ENCODE data around the gene HPCAL1. TPM values are rescaled to one million over a fixed set of nuclear protein-coding genes. Genes with fewer than 3 reads are reported as not detected.

HPCAL1 gene
- total RNA-seq (2021; fragmentation: NEBNext Ultra II Directional; extraction: Animal tissue kit (Norgen Biotek cat#: 25700)) (8.6 and 8.7 TPM in 2 replicates), polyA plus RNA-seq (2011; rRNA removed) (5.8 and 11.5 TPM in 2 replicates), polyA minus RNA-seq (2011; rRNA and poly(A)+ RNA removed) (2.1 and 2.6 TPM in 2 replicates)
- 5.9 TPM for polyA plus RNA-seq (2011; cell fraction: cytosol; rRNA removed)
- polyA plus RNA-seq (2011; cell fraction: nucleus; rRNA removed) = 9.7 TPM
- 4.4 to 8.2 TPM (median 6.6 TPM) in 4 replicates for polyA plus RNA-seq (2012, experiment 1 of 2)
- polyA plus RNA-seq (2012, experiment 2 of 2) = 6.9 TPM
- 7.8 TPM for polyA plus RNA-seq (2013, experiment 1 of 2)
- 8.1 TPM for polyA plus RNA-seq (2013, experiment 2 of 2)
- polyA minus RNA-seq (2011; cell fraction: cytosol; rRNA and poly(A)+ RNA removed) = 4.3 TPM
- 3.9 TPM for polyA minus RNA-seq (2011; cell fraction: nucleus; rRNA and poly(A)+ RNA removed)
- long read RNA-seq, experiment 1, partial matches to known transcripts = 3 of 11 reads
- long read RNA-seq, experiment 1, other reads (novel, unspliced or antisense) = 4 of 11 reads
- long read RNA-seq, experiment 2 = 0 reads

GRCh38 chr2:10302479-10303180, at the start of gene HPCAL1:
Gene HPCAL1 (plus strand): TSS chr2:10302904. CDS start chr2:10419758, 116,854 bp downstream.
- peak within 1 kb of the TSS; percentile 97 for H4K8ac ChIP-seq (ENCODE audit: extremely low read depth, insufficient read depth, low read length)
- TF ChIP-seq ZNF274 (IDR thresholded peaks at IDR 0.05; ENCODE audit: borderline replicate concordance, extremely low read depth, low read length) = no peak
- TF ChIP-seq FOSL1 (IDR thresholded peaks at IDR 0.05; ENCODE audit: insufficient read depth, low read depth, low read length) = no peak
- peak; percentile 64; the same call in 1 of the 2 replicates for TF ChIP-seq SP4 (IDR thresholded peaks at IDR 0.05; ENCODE audit: low read length)
- TF ChIP-seq TBP (IDR thresholded peaks at IDR 0.05; ENCODE audit: low read depth, low read length) = no peak
- no peak for TF ChIP-seq MAFK (IDR thresholded peaks at IDR 0.05; ENCODE audit: low read depth, low read length)
- no peak for TF ChIP-seq KDM5A (IDR thresholded peaks at IDR 0.05; ENCODE audit: low read length)
- no peak for TF ChIP-seq BCL11A (IDR thresholded peaks at IDR 0.05; ENCODE audit: low read depth in 2 of 2, low read length in 2 of 2)

More at GRCh38 chr2:10302479-10303180, at the start of gene HPCAL1:
- 0 out of 2 replicates have a peak, but pooled peaks cover 3% of the 10 kb centered on the region for H3K79me1 ChIP-seq (ENCODE audit: low read depth, low read length)
- DNase-seq (ENCODE audit: low read depth in 1 of 2, low spot score in 2 of 2) (peak; percentile 89 to 95), FAIRE-seq (no peak)
- ChIA-PET POLR2A (ENCODE audit: partially characterized antibody) (interaction anchor here (1.5 to 1.6 kb wide), 2 partner anchors 16 to 106 kb away, joined by 5 read pairs; no protein-coding TSS in a partner anchor), CTCF (ENCODE audit: partially characterized antibody) (interaction anchor here (0.6 to 4.8 kb wide), 20 partner anchors 11 to 197 kb away, joined by 3 to 48 read pairs (median 4); no protein-coding TSS in a partner anchor)
- H4K91ac ChIP-seq (replicated peaks; ENCODE audit: insufficient read length, low read length) = peak within 1 kb of the TSS; percentile 88
- H2BK12ac ChIP-seq (ENCODE audit: low read depth, low read length) = no peak within 1 kb of the TSS
- peaks cover 19% of the 10 kb centered on the region for H3K23me2 ChIP-seq (ENCODE audit: low read depth, low read length)
- no peak within 1 kb of the TSS for H3K23ac ChIP-seq (ENCODE audit: insufficient read length)
- no peak within 1 kb of the TSS for H2BK20ac ChIP-seq (ENCODE audit: low read length)
- H3K9me3 ChIP-seq (ENCODE audit: insufficient read depth in 2 of 2, low read depth in 1 of 2, low read length in 1 of 2) = no peaks in the 10 kb centered on the region
- no peaks in the 10 kb centered on the region for H3K36me3 ChIP-seq (ENCODE audit: control insufficient read depth in 2 of 4, insufficient read depth in 4 of 4, low read length in 3 of 4)
- peak within 1 kb of the TSS; percentile 55 for H4K5ac ChIP-seq (ENCODE audit: insufficient read length, low read depth, low read length)
- peaks cover 0 to 14% (median 10%) of the 10 kb centered on the region in 4 experiments; a peak in 6 of 7 replicates for H3K4me1 ChIP-seq (replicated peaks in 1 of 4; ENCODE audit: control insufficient read depth in 3 of 4, insufficient read depth in 4 of 4, low read length in 3 of 4)
- peak within 1 kb of the TSS; percentile 79 to 94 for H3K4me2 ChIP-seq (ENCODE audit: insufficient read depth in 1 of 2, low read depth in 2 of 2, low read length in 2 of 2)
- H3K27ac ChIP-seq (ENCODE audit: low read depth, low read length) = no peak within 1 kb of the TSS; the same call in 1 of the 2 replicates
- H3K56ac ChIP-seq (replicated peaks; ENCODE audit: insufficient read length, low read depth, low read length) = no peak within 1 kb of the TSS
- no peak within 1 kb of the TSS for H3K14ac ChIP-seq (ENCODE audit: insufficient read length)
- H2BK5ac ChIP-seq (ENCODE audit: low read depth, low read length) = peak within 1 kb of the TSS; percentile 66; the same call in 1 of the 2 replicates
- peaks cover 11 to 41% (median 32%) of the 10 kb centered on the region in 4 experiments for H3K27me3 ChIP-seq (replicated peaks in 1 of 4; ENCODE audit: control insufficient read depth in 3 of 4, extremely low read depth in 1 of 4, insufficient read depth in 3 of 4, low read length in 3 of 4)
- peak within 1 kb of the TSS; percentile 71 for H3K18ac ChIP-seq (ENCODE audit: extremely low read depth, low read length)
- H2BK15ac ChIP-seq (ENCODE audit: low read length) = no peak within 1 kb of the TSS
- no peaks in the 10 kb centered on the region for H3K79me2 ChIP-seq (ENCODE audit: control insufficient read depth in 1 of 2, insufficient read depth in 2 of 2, low read length in 2 of 2)
- H3K9ac ChIP-seq (replicated peaks in 1 of 4; ENCODE audit: extremely low read depth in 1 of 4, low read depth in 3 of 4, low read length in 3 of 4) = peak within 1 kb of the TSS; percentile 20 to 48 (median 34); a peak in 5 of 7 replicates
- WGBS, 2 experiments (ENCODE audit: extremely low coverage in 1 of 2, insufficient coverage in 1 of 2, insufficient read length in 1 of 2, insufficient replicate concordance in 2 of 2, low coverage in 1 of 2, low lambda C conversion rate in 2 of 2, missing lambda C conversion rate in 1 of 2) = 3% methylated on average over 25 of the region's 87 CpGs; no CpG with 5 or more reads in 1 of the 2 experiments
- H2AK5ac ChIP-seq (ENCODE audit: low read depth, low read length) = no peak within 1 kb of the TSS
- no peak within 1 kb of the TSS for H2BK120ac ChIP-seq (replicated peaks; ENCODE audit: low read depth, low read length)
- H3K4ac ChIP-seq (replicated peaks; ENCODE audit: insufficient read length, low read depth, low read length) = peak within 1 kb of the TSS; percentile 66
- H3K4me3 ChIP-seq (ENCODE audit: extremely low read depth in 1 of 4, insufficient read depth in 2 of 4, low read depth in 3 of 4, low read length in 4 of 4) = peak within 1 kb of the TSS; percentile 42 to 63 (median 49)
- peaks cover 4 to 8% of the 10 kb centered on the region in 2 experiments for H4K20me1 ChIP-seq (replicated peaks in 1 of 2; ENCODE audit: control insufficient read depth in 1 of 2, insufficient read depth in 2 of 2, low read length in 2 of 2)
- no peak within 1 kb of the TSS for H2AFZ ChIP-seq (ENCODE audit: low read length)
